GM23338 (cell line): Measurements from ENCODE around the gene FRK. TPM values are rescaled to one million over a fixed set of nuclear protein-coding genes. Genes with fewer than 3 reads are reported as not detected.

ENCODE experiments used
- ATAC-seq: fragments of 200-7000 bp; cut with Tn5 transposase; 3 replicates; pipeline ENCODE4 v1.9.1; 2020
- DNase-seq: peaks from one replicate; pipeline ENCODE4 v3.0.0-alpha.2; 2015; ENCODE audit warnings: low spot score
- H2AFZ ChIP-seq: fragments of 200-600 bp; sonication (generic); 2 replicates; pipeline ENCODE4 v1.8.0; 2016; ENCODE audit warnings: antibody characterized with exemption, mild to moderate bottlenecking, moderate library complexity
- H3F3A ChIP-seq: fragments of 200-600 bp; sonication (generic); replicated peaks from 2 replicates; pipeline ENCODE4 v1.8.0; 2017; ENCODE audit warnings: antibody characterized with exemption, mixed run types, low read depth
- H3K27ac ChIP-seq: fragments of 200-600 bp; sonication (generic); 2 replicates; pipeline ENCODE4 v1.6.1; 2016; ENCODE audit warnings: low read depth
- H3K27me3 ChIP-seq: fragments of 200-600 bp; sonication (generic); 2 replicates; pipeline ENCODE4 v1.8.0; 2016; ENCODE audit warnings: mild to moderate bottlenecking, mixed run types, moderate library complexity; ENCODE audit not compliant: insufficient read depth
- H3K36me3 ChIP-seq: fragments of 200-600 bp; sonication (generic); 2 replicates; pipeline ENCODE4 v1.8.0; 2016; ENCODE audit warnings: mild to moderate bottlenecking; ENCODE audit not compliant: insufficient read depth
- H3K4me1 ChIP-seq: fragments of 200-600 bp; sonication (generic); 2 replicates; pipeline ENCODE4 v1.8.0; 2016; ENCODE audit warnings: mild to moderate bottlenecking, moderate library complexity; ENCODE audit not compliant: insufficient read depth
- H3K4me2 ChIP-seq: fragments of 200-600 bp; sonication (generic); 2 replicates; pipeline ENCODE4 v1.7.1; 2017; ENCODE audit warnings: mixed run types
- H3K4me3 ChIP-seq: fragments of 200-600 bp; sonication (generic); 2 replicates; pipeline ENCODE4 v1.6.1; 2016; ENCODE audit warnings: mixed run types
- H3K79me2 ChIP-seq: fragments of 200-600 bp; sonication (generic); replicated peaks from 2 replicates; pipeline ENCODE4 v1.8.0; 2017; ENCODE audit warnings: mild to moderate bottlenecking; ENCODE audit not compliant: insufficient read depth
- H3K9me2 ChIP-seq: fragments of 200-600 bp; sonication (generic); 2 replicates; pipeline ENCODE4 v1.8.0; 2017; ENCODE audit not compliant: insufficient read depth
- H4K20me1 ChIP-seq: fragments of 200-600 bp; sonication (generic); replicated peaks from 2 replicates; pipeline ENCODE4 v1.8.0; 2017; ENCODE audit warnings: mild to moderate bottlenecking; ENCODE audit not compliant: insufficient read depth
- H3K27ac Mint-ChIP-seq: 2 replicates; pipeline ENCODE4 v1.8.0; 2020; ENCODE audit warnings: inconsistent platforms, mild to moderate bottlenecking, moderate library complexity, mixed read lengths
- H3K27me3 Mint-ChIP-seq: 3 replicates; pipeline ENCODE4 v1.8.0; 2022; ENCODE audit warnings: low read depth, mild to moderate bottlenecking, moderate library complexity, mixed read lengths, inconsistent platforms; ENCODE audit not compliant: insufficient read depth, poor library complexity
- H3K36me3 Mint-ChIP-seq: 3 replicates; pipeline ENCODE4 v1.8.0; 2021; ENCODE audit warnings: low read depth, mild to moderate bottlenecking, inconsistent platforms, moderate library complexity, mixed read lengths
- H3K4me1 Mint-ChIP-seq: 3 replicates; pipeline ENCODE4 v1.8.0; 2020; ENCODE audit warnings: mild to moderate bottlenecking, inconsistent platforms, mixed read lengths
- H3K4me3 Mint-ChIP-seq: 3 replicates; pipeline ENCODE4 v1.8.0; 2021; ENCODE audit warnings: moderate library complexity, mild to moderate bottlenecking, inconsistent platforms, mixed read lengths
- H3K9me3 Mint-ChIP-seq: 3 replicates; pipeline ENCODE4 v1.8.0; 2020; ENCODE audit warnings: moderate library complexity, mild to moderate bottlenecking, inconsistent platforms, mixed read lengths
- CREB1 ChIP-seq: fragments of 250-450 bp; sonication (Bioruptor Pico); IDR thresholded peaks from 2 replicates; pipeline ENCODE4 v1.5.0; 2020; ENCODE audit warnings: low read depth, mild to moderate bottlenecking, moderate library complexity
- CTCF ChIP-seq, 2 experiments: fragments of 200-600 bp in 1 of 2; sonication (generic) in 1 of 2; conservative IDR thresholded peaks; 2 replicates each; pipeline versions ENCODE4 v1.5.1 to v1.6.1; 2016 to 2017; ENCODE audit warnings: antibody characterized with exemption in 2 of 2, low read depth in 2 of 2, mild to moderate bottlenecking in 2 of 2, moderate library complexity in 1 of 2
- ETS1 ChIP-seq: IDR thresholded peaks from 2 replicates; pipeline ENCODE4 v1.6.1; 2016; ENCODE audit warnings: antibody characterized with exemption
- EZH2 ChIP-seq: fragments of 200-600 bp; sonication (generic); IDR thresholded peaks from one replicate; pipeline ENCODE4 v1.8.0; 2017; ENCODE audit warnings: antibody characterized with exemption, mild to moderate bottlenecking, low read depth; ENCODE audit not compliant: unreplicated experiment
- EZH2phosphoT487 ChIP-seq: fragments of 200-600 bp; sonication (generic); IDR thresholded peaks from one replicate; pipeline ENCODE4 v1.8.1; 2018; ENCODE audit warnings: antibody characterized with exemption; ENCODE audit not compliant: unreplicated experiment
- JUNB ChIP-seq: IDR thresholded peaks from one replicate; pipeline ENCODE4 v1.6.1; 2016; ENCODE audit warnings: antibody characterized with exemption; ENCODE audit not compliant: unreplicated experiment
- NANOG ChIP-seq: IDR thresholded peaks from 2 replicates; pipeline ENCODE4 v1.6.1; 2016; ENCODE audit warnings: antibody characterized with exemption, borderline replicate concordance
- POLR2AphosphoS5 ChIP-seq: IDR thresholded peaks from 2 replicates; pipeline ENCODE4 v1.6.1; 2016; ENCODE audit warnings: antibody characterized with exemption, low read depth
- REST ChIP-seq: IDR thresholded peaks from one replicate; pipeline ENCODE4 v1.6.1; 2018; ENCODE audit warnings: antibody characterized with exemption; ENCODE audit not compliant: unreplicated experiment
- STAT1 ChIP-seq: IDR thresholded peaks from one replicate; pipeline ENCODE4 v1.6.1; 2016; ENCODE audit warnings: antibody characterized with exemption; ENCODE audit not compliant: unreplicated experiment
- ZNF114 ChIP-seq: fragments of 250-450 bp; sonication (Bioruptor Pico); IDR thresholded peaks from 2 replicates; pipeline ENCODE4 v1.5.0; 2020; ENCODE audit warnings: mild to moderate bottlenecking, moderate library complexity
- ZNF331 ChIP-seq: fragments of 250-450 bp; sonication (Bioruptor Pico); IDR thresholded peaks from 2 replicates; pipeline ENCODE4 v1.5.0; 2020; ENCODE audit warnings: low read depth, mild to moderate bottlenecking, moderate library complexity
- ZNF462 ChIP-seq: fragments of 250-450 bp; sonication (Bioruptor Pico); IDR thresholded peaks from 2 replicates; pipeline ENCODE4 v1.5.0; 2020; ENCODE audit warnings: mild to moderate bottlenecking, moderate library complexity
- polyA plus RNA-seq: library from polyadenylated mRNA; unstranded; fragments of >200 nt; fragmentation: Nextera tagmentation; extraction: Ambion mirVana; gene quantifications from 2 replicates; pipeline ENCODE4 v1.2.1, GENCODE V29; 2016
- total RNA-seq: library from RNA; depleted of rRNA; stranded (reverse); fragments of >200 nt; shearing (Covaris generic); gene quantifications from 2 replicates; pipeline ENCODE4 v1.2.3, GENCODE V29; 2014

The FRK gene
- total and polyA plus RNA-seq, 2 experiments from 2014 or later, result 0.06 to 0.24 TPM

GRCh38 chr6:116029535-116029934, 31.2 kb downstream of the FRK start:
- Histone ChIP-seq H3K4me2 (no peak overlapping the region), H3K4me3 (no peak overlapping the region), H3F3A (no peaks in the 10 kb centered on the region), H4K20me1 (no peaks in the 10 kb centered on the region), H2AFZ (no peak overlapping the region), H3K4me1 (peaks cover 6% of the 10 kb centered on the region; the same call in 1 of the 2 replicates), H3K36me3 (no peaks in the 10 kb centered on the region), H3K27ac (no peak overlapping the region), H3K9me2 (no peaks in the 10 kb centered on the region), H3K27me3 (no peaks in the 10 kb centered on the region), H3K79me2 (no peaks in the 10 kb centered on the region)
- Mint-ChIP-seq H3K27ac (no peak overlapping the region), H3K36me3 (no peaks in the 10 kb centered on the region), H3K4me3 (no peak overlapping the region), H3K9me3 (no peaks in the 10 kb centered on the region), H3K4me1 (peaks cover 14% of the 10 kb centered on the region), H3K27me3 (no peaks in the 10 kb centered on the region)
- ATAC-seq (no peak), DNase-seq (no peak)
- TF ChIP-seq NANOG (no peak), JUNB (no peak), CREB1 (CRISPR knock-in tag) (no peak), CTCF (conservative IDR thresholded peaks at IDR 0.05; ENCODE audit: low read depth in 2 of 2) (no peak), STAT1 (no peak), EZH2phosphoT487 (no peak), ZNF114 (CRISPR knock-in tag) (no peak), REST (no peak), ZNF462 (no peak), EZH2 (no peak), ZNF331 (no peak), ETS1 (no peak), POLR2AphosphoS5 (no peak)
